Measurements from ENCODE around the gene GLG1. TPM values are rescaled to one million over a fixed set of nuclear protein-coding genes. Genes with fewer than 3 reads are reported as not detected.

The GLG1 gene
- total RNA-seq, 4 donors from 2014 or later: 53.0 to 272 (median 127) TPM

DNA sequence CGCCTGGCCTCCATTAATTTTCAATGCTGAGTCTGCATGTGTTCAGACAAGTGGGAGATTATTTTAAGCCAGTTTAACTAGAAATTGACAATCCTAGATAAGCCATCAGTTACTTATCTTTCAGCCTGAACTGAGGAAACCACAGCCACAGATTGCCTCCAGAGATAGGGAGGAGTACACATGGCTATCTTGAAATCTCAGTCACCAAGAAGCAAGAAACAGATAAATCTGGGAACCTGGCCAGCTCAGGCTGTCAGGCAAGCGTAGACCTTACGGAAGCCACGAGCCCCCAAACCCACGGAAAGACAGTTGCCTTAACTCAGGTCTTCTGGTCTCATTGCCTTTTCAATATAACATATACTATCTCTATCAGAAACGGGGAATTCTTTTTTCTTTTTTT lies 2.0 kb upstream of the GLG1 start:
- Histone ChIP-seq H3K27me3 (no peaks in the 10 kb centered on the region), H3K4me1 (peaks cover 0 to 9% of the 10 kb centered on the region in 2 donors), H3K27ac (no peak overlapping the region), H3K4me3 (no peak overlapping the region), H3K9me3 (no peaks in the 10 kb centered on the region), H3K36me3 (no peaks in the 10 kb centered on the region)
- TF ChIP-seq, protein P1, sequence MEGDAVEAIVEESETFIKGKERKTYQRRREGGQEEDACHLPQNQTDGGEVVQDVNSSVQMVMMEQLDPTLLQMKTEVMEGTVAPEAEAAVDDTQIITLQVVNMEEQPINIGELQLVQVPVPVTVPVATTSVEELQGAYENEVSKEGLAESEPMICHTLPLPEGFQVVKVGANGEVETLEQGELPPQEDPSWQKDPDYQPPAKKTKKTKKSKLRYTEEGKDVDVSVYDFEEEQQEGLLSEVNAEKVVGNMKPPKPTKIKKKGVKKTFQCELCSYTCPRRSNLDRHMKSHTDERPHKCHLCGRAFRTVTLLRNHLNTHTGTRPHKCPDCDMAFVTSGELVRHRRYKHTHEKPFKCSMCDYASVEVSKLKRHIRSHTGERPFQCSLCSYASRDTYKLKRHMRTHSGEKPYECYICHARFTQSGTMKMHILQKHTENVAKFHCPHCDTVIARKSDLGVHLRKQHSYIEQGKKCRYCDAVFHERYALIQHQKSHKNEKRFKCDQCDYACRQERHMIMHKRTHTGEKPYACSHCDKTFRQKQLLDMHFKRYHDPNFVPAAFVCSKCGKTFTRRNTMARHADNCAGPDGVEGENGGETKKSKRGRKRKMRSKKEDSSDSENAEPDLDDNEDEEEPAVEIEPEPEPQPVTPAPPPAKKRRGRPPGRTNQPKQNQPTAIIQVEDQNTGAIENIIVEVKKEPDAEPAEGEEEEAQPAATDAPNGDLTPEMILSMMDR (IDR thresholded peaks at IDR 0.05): no peak
- no peak for TF ChIP-seq POLR2A (IDR thresholded peaks at IDR 0.05)
- intact Hi-C loops (cut with DNase I; ENCODE audit: low total_unique reads): no loop called here
- no peak for DNase-seq

DNA sequence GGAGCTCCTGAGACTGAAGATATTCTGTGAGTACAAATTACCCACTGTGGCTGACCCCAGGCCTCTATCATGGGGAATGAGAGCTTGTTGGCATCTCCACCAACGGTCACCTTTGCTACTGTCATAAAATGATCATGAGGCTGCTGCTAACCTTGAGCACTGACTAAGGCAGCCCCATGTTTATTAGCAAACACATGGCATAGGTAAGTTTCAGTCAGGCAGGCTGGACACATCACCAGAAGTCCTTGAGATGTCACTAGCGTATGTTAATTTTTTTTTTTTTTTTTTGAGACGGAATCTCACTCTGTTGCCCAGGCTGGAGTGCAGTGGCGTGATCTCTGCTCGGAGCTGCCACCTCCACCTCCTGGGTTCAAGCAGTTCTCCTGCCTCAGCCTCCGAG lies 1.5 kb upstream of the GLG1 start:
- no peak for DNase-seq
- no peak overlapping the region for H3K27ac ChIP-seq
- intact Hi-C loops (cut with DNase I; ENCODE audit: low total_unique reads): no loop called here
- H3K27me3 ChIP-seq: no peaks in the 10 kb centered on the region
- H3K36me3 ChIP-seq: no peaks in the 10 kb centered on the region
- TF ChIP-seq, protein P1 (IDR thresholded peaks at IDR 0.05): no peak
- TF ChIP-seq POLR2A (IDR thresholded peaks at IDR 0.05): no peak
- peaks cover 0 to 9% of the 10 kb centered on the region in 2 donors for H3K4me1 ChIP-seq
- H3K9me3 ChIP-seq: no peaks in the 10 kb centered on the region
- H3K4me3 ChIP-seq: no peak overlapping the region

DNA sequence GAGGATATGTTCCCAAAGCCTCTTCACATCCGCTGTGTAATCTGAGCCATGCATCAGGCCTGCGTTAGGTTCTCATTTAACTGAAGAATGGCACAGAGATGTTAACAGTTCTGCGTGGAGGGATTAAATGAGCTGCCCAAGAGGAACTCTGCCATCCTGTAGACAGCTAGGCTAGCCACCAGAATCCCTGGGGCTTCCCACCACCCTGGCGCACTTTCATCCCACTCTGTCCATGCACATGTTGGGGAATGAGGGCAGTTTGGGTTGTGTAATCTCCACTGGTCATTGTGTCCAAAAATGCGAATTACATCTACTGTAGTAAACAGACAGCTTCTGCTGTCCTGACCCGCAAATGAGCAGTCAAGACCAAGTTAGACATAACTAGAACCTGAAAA lies 1.0 kb upstream of the GLG1 start:
- TF ChIP-seq, protein P1 (IDR thresholded peaks at IDR 0.05): no peak
- no peak for TF ChIP-seq POLR2A (IDR thresholded peaks at IDR 0.05)
- Histone ChIP-seq H3K36me3 (no peaks in the 10 kb centered on the region), H3K9me3 (no peaks in the 10 kb centered on the region), H3K4me1 (peaks cover 0 to 9% of the 10 kb centered on the region in 2 donors), H3K27ac (peak overlapping the region; percentile 93 to 98), H3K4me3 (no peak overlapping the region), H3K27me3 (no peaks in the 10 kb centered on the region)
- DNase-seq: no peak
- intact Hi-C loops (cut with DNase I; ENCODE audit: low total_unique reads): no loop called here

DNA sequence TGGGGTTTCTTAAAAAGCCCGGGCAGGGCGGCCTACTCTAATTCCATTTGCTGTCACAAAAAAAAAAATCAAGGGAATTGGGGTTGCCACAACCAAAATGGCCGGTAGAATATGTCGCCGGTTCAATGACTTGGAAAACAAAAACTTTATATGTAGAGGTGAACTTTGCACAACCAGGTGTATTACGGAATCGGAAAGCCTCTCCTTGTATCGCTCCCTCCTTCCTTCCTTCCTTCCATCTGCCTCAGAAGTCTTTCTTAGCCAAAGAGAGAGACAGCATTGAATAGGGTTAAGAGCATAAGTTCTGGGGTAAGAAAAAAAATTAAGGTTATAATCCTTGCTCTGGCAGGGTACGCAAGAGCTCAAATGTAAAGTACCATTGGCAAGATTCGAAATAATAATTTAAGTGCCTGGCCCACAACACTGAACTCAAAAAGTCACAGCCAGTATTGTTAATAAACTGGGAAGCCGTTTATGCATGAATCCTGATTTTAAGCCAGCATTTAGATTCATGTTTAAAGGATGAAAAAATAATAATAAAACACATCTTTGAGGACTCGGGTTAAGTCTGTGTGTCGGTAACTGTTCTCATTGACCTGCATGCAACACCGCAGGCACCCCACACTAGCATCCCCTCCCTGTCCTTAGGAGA lies 522 bp upstream of the GLG1 start:
- H3K36me3 ChIP-seq: no peaks in the 10 kb centered on the region
- TF ChIP-seq, protein P1 (IDR thresholded peaks at IDR 0.05): no peak
- TF ChIP-seq POLR2A (IDR thresholded peaks at IDR 0.05): no peak
- peak overlapping the region; percentile 78 to 100 for H3K4me3 ChIP-seq
- intact Hi-C loops (cut with DNase I; ENCODE audit: low total_unique reads): no loop called here
- H3K27me3 ChIP-seq: no peaks in the 10 kb centered on the region
- no peak for DNase-seq
- peak overlapping the region; percentile 93 to 98 for H3K27ac ChIP-seq
- H3K9me3 ChIP-seq: no peaks in the 10 kb centered on the region
- H3K4me1 ChIP-seq: peaks cover 0 to 9% of the 10 kb centered on the region in 2 donors

DNA sequence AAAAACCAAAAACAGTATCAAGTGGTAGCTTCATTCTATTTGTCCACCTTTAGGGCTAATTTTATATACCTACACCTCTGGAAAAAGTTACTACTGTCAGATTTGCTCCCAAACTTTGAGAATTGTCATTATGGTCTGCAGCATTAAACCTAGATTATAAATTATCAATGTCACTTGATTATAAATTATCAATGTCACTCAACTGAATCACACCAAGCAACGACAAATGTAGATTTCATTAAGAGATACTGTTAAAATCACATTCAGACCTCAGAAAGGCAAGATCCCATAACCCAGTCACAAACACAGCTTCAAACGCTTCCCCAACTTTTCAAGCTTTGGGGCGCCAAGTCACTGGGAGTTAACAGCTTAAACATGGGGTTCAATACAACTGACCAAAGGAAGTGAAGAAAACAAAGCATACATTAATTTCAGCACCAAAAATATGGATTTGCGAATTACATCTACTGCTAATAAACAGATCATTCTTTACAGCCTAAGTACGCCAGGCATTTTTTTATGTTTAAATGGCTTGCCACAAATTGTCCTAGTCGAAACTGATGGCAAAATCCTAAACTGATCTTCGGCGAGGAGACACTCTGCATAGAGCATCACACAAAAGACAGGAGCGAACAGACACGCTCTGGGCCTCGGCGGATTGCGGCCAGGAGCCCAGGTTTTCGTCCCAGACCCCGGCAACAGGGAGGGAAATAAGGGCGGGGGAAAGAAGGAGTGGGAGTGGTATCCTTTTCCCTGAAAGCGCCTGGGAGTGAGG lies 981 bp downstream of the GLG1 start:
- Histone ChIP-seq H3K9me3 (no peaks in the 10 kb centered on the region), H3K27ac (peak overlapping the region; percentile 93 to 98), H3K4me1 (peaks cover 3 to 9% of the 10 kb centered on the region in 2 donors), H3K36me3 (no peaks in the 10 kb centered on the region), H3K4me3 (peak overlapping the region; percentile 78 to 100), H3K27me3 (no peaks in the 10 kb centered on the region)
- intact Hi-C loops (cut with DNase I; ENCODE audit: low total_unique reads): no loop called here
- no peak for TF ChIP-seq POLR2A (IDR thresholded peaks at IDR 0.05)
- TF ChIP-seq, protein P1 (IDR thresholded peaks at IDR 0.05): no peak
- no peak for DNase-seq
